Mammary epithelial cell (primary cell): Measurements from ENCODE around the gene COL24A1.

Experiments used
- EZH2 ChIP-seq: IDR thresholded peaks from 2 replicates; pipeline ENCODE4 v1.6.1; 2012; ENCODE audit warnings: low read length, inconsistent platforms, borderline replicate concordance
- TF ChIP-seq, protein P1 (sequence below), 2 donors: IDR thresholded peaks in 1 of 2; conservative IDR thresholded peaks in 1 of 2; 2 replicates each; pipeline ENCODE4 v1.5.1; 2011 to 2012; ENCODE audit warnings: inconsistent platforms in 2 of 2, low read length in 2 of 2, mild to moderate bottlenecking in 2 of 2, control low read depth in 1 of 2, low read depth in 1 of 2; ENCODE audit not compliant: insufficient read depth in 1 of 2; ENCODE audit errors: extremely low read depth in 1 of 2

GRCh38 chr1:86159800-86160199 is 3.2 kb upstream of the COL24A1 start:
- TF ChIP-seq, protein P1, sequence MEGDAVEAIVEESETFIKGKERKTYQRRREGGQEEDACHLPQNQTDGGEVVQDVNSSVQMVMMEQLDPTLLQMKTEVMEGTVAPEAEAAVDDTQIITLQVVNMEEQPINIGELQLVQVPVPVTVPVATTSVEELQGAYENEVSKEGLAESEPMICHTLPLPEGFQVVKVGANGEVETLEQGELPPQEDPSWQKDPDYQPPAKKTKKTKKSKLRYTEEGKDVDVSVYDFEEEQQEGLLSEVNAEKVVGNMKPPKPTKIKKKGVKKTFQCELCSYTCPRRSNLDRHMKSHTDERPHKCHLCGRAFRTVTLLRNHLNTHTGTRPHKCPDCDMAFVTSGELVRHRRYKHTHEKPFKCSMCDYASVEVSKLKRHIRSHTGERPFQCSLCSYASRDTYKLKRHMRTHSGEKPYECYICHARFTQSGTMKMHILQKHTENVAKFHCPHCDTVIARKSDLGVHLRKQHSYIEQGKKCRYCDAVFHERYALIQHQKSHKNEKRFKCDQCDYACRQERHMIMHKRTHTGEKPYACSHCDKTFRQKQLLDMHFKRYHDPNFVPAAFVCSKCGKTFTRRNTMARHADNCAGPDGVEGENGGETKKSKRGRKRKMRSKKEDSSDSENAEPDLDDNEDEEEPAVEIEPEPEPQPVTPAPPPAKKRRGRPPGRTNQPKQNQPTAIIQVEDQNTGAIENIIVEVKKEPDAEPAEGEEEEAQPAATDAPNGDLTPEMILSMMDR (conservative IDR thresholded peaks at IDR 0.05 in 1 of 2, IDR thresholded peaks at IDR 0.05 in 1 of 2; ENCODE audit: extremely low read depth in 1 of 2, insufficient read depth in 1 of 2, low read depth in 1 of 2, low read length in 2 of 2), result no peak
- no peak for TF ChIP-seq EZH2
